ENCODE results near the gene MRPS9.

The MRPS9 gene

GRCh38 chr2:105125920-105126319 lies 88.1 kb downstream of the MRPS9 start:
- DNase-seq = no peak

- no peak for DNase-seq
Observed at GRCh38 chr2:105126336-105126735, 88.5 kb downstream of the MRPS9 start.

DNA sequence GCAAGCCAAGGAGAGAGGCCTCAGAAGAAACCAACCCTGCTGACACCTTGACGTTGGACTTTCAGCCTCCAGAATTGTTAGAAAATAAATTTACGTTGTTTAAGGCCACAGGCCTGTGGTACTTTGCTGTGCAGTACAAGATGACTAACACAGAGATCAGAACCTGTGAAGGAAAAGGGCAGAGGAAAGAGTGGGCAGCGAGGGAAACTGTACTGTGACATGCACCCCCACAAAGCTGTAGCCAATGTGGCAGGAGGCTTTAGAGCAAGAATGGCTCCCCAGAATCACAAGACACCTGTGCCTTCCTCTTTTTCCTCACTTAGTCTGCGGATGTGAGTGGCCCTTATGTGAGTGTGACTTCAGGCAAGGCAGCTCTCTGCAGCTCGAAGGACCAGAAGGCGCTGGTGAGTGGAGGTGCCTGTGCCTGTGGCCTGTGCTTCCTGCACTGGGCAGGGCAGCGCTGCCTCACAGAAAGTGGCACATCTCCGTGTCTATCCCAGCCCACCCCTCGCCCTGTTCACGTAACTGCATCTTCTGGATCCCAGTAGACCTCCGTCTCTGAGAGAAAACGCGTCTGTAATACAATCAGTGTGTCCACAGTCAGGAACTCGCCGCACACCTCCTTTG lies 89.5 kb downstream of the MRPS9 start:
- DNase-seq = no peak

DNA sequence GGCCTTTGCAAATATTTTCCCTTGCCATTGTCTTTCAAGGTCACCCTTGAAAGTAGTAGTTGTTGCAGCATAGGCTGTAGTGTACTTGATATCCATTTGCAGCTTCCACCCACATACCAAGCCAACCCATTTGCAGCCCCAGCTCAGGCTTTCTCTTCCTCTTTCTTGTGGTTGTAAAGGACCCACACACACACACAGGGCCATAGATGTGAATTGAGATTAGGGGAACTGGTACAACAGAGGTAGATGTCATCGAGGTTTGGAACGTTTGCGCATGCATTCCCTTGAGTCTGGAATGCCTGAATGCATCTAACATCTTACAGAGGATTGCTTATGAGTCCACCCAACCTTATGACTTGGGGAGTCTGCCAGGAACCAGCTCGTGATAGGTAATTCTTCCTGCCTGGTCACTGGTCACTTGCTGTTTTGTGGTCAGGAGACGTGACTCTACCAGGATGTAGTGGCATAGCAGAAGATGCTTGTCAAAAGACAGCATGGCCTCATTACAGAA lies 91.9 kb downstream of the MRPS9 start:
- no peak for DNase-seq

GRCh38 chr2:105130546-105130945 lies 92.7 kb downstream of the MRPS9 start:
- DNase-seq = no peak

DNA sequence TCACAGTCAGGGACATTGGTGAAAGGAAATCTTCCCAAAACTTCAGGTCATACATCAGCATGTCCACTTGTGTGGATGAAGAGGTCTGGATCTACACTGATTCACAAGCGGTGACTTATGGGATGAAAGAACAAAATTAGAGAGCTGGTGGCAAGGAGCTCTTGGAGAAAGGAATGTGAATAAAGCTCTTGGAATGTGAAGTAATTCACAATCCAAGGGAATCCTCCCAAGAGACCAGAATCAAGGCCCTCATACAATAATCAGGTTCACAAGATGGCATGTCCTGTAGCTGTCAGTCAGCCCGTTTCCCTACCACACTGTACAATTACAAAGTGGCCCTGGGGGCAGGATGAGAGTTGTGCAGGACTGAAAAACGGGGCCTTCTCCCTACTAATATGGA lies 96.2 kb downstream of the MRPS9 start:
- no peak for DNase-seq

DNA sequence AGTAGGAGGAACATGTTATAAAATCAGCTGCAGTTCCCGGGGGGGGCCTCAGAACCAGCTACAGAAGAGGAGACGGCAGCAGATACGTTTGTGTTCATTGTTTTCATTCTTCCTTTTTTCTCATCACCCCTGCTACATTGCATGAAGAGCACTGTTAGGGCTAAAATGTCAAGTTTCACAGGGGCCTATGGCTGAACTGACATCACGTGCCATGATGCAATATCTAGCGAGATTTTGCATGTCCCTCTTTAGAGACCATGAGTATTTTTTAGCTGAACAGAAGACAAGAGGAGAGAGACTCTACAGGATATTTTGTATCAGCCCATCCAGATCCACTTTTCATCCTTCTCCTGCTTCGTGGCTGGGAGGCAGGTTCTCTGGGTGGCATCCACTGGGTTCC lies 97.6 kb downstream of the MRPS9 start:
- no peak for DNase-seq

GRCh38 chr2:105136394-105136793 lies 98.5 kb downstream of the MRPS9 start:
- no peak for DNase-seq

- no peak for DNase-seq
Observed at GRCh38 chr2:105138643-105139042, 100.8 kb downstream of the MRPS9 start.

- no peak for DNase-seq
Observed at GRCh38 chr2:105139556-105140239, 101.8 kb downstream of the MRPS9 start.

DNA sequence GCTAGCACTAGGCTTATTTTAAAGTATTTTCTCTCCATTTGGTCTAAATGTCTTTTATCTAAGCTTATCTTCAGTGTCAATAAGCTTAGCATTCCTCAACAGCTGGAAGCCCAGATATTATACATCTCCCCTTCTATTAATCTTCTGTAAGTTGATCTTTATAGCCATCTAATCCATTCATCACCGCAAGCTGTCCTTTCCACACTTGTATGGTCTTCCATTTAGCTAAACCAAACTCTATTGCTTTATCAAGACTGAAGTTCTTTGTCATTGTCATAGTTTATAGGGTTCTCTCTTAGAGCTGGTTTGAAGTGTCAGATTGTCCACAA lies 102.3 kb downstream of the MRPS9 start:
- DNase-seq = no peak

DNA sequence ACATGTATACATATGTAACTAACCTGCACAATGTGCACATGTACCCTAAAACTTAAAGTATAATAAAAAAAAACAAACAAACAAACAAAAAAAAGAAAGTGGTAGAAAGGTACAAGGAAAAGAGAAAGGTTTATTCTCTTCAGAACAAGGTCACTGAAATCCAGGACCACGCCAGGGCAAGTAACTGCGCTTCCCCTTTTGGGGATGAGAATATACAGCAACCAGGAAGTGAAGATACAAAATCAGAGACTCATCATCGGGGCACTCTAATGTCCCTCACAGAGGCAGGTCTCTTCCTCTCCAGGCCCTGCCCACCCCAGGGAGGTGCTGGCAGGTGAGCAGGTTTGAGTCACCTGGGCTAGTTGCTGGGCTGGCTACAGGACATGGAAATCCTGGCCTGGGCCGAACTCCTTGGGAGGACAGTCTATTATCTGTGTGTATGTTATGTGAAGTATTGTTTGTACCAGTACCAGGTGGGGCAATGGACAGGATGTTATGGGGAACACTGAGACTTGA lies 103.3 kb downstream of the MRPS9 start:
- DNase-seq = no peak

- no peak for DNase-seq
Observed at GRCh38 chr2:105142239-105142638, 104.4 kb downstream of the MRPS9 start.

- DNase-seq = no peak
Observed at GRCh38 chr2:105143094-105143466, 105.2 kb downstream of the MRPS9 start.

DNA sequence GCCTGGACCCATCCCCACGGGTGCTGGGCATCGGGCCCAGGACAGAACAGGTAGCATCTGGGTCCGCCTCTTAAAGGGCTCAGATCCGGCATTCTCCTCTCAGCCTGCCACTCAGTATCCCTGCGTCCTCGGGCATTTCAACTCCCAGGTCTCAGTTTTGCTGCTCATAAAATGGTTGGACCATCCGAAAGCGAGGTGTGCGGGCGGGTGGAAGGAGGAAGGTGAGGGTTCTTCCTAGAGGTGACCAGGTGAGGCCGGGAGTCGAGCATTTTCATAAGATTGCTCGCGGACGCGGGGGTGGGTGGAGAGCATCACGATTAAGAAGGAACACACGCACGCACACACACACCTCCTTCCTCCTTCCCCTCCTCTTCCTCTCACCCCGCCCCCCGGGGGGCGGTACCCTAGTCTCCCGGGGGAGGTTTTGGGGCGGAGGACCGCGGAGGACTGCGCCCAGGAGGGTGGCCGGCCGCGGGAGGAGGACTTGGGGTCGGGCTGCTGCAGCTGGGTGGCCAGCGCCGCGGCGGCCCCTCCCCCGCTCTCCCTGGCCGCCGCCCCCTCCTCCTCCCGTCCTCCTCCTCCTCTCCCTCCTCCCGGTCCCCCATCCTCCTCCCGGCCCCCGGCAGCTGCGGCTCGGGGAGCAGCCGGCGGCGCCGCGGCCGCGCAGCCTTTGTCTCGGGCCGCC lies 105.7 kb downstream of the MRPS9 start:
- no peak for DNase-seq

DNA sequence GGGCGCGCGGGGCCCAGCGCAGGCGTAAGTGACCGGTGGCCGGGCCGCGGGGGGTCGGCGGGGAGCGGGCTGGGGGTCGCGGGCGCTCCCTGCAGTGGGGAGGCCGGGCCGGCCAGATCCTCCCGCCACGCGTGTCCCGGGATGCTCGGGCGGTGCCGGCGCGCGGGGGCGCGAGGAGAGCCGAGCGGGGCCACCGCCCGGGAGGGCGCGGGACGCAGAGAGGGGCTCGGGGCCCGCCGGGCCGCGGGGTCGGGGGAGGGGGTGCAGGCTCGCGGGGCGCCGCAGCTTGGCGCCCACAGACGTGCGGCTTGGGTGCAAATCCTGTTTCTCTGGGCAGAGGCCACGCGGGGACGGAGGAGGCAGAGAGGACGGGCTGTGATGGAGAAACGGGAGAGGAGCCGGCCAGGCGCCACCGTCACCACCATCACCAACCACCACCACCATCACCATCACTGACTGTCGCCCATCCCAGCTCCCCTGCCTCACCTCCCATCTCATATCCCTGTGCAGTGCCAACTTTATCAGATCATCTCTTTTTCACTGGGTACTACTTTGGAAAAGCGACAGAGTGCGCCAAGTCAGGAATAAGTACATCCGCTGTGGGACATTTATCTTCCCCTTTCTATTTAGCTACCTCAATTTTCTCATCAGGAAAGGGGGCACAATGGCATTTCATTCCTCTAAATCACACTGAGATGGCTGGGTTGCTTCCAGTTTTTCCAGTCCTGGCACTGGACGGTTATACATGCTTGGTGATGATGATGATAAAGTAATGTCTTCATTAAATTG lies 106.5 kb downstream of the MRPS9 start:
- DNase-seq = no peak

GRCh38 chr2:105144941-105145300 lies 107.1 kb downstream of the MRPS9 start:
- no peak for DNase-seq

DNA sequence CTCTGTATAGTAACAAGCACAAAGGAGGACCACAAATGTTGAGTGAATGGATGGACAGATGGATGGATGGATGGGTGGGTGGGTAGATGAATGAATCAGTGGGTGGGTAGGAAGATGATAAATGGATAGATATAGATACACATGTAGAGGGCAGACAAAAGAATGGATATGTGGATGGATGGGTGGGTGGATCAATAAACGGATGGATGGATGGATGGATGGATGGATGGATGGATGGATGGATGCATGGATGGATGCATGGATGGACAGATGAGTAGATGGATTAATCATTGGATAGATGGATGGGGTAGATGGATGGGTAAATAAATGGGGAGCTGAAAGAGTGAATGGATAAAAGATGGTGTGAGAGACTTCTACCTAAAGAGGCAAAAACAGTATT lies 111.4 kb downstream of the MRPS9 start:
- no peak for DNase-seq

Measured in NCI-H1417 treated with DMSO at 0.1 percent for 48 hours (cell line).